GM12892 (cell line): ENCODE measurements around the gene ATP2B3.

Experiments used
- POLR2AphosphoS5 ChIP-seq: IDR thresholded peaks from 2 replicates; pipeline ENCODE4 v1.6.1; 2011; ENCODE audit warnings: low read depth, low read length, control low read depth
- TAF1 ChIP-seq: IDR thresholded peaks from 2 replicates; pipeline ENCODE4 v1.6.1; 2011; ENCODE audit warnings: low read depth, mild to moderate bottlenecking, control low read depth, low read length, borderline replicate concordance

GRCh38 chrX:153622661-153623309, 105.3 kb downstream of the ATP2B3 start:
- TF ChIP-seq POLR2AphosphoS5 (no peak), TAF1 (no peak)
